HG02759 (cell line): ENCODE measurements around the gene SPIRE2.
"Not testable (repeated sequence)": the region's sequence is repeated elsewhere in the genome, so short reads cannot be mapped to it uniquely, and the experiment has no call there.

ENCODE experiments used
- ATAC-seq: cut with Tn5 transposase; IDR thresholded peaks from one replicate; pipeline ENCODE4 v1.9.1; 2021; ENCODE audit warnings: mild to moderate bottlenecking, moderate library complexity; ENCODE audit not compliant: unreplicated experiment

The SPIRE2 gene

DNA sequence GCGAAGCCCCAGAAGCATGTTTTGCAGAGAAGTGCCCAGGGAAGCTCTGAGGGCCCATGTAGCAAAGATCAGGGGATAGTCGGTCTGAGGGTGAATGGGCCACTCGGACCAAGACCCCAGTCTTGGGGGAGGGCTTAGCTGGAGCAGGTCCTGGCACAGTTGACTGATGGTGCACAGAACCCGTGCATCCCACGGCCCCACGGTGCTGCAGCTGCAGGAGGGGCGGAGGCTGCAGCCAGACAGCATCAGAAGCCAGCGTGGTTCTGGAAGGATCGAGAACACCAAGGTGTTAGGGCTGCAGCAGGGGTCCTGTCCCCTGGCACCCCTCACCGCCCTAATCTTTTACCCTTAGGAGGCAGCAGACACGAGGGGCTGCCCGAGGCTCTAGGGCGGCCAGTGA is 83.9 kb downstream of the SPIRE2 start:
- no peak for ATAC-seq

DNA sequence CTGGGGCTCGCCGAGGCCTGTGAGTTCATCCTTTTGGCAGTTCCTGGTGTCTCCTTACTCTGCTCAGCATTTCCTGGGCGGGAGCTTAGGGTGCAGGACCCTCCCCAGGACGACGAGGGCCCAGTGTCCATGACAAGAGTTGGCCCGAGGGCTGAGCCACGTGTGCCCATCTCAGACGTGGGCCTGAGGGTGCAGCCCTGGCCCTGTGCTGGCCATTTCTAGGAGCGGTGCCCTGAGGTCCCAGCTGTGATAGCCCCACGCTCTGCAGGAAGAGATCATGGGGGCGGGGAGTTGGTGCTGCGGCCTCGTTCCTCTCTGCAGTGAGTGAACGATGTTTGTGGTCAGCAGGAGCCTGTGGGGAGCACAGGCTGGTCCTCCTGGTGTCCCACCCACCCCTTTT is 84.4 kb downstream of the SPIRE2 start:
- no peak for ATAC-seq

- ATAC-seq: no peak
Observed at GRCh38 chr16:89913408-89914387, 85.4 kb downstream of the SPIRE2 start.

GRCh38 chr16:89914642-89915285 is 86.5 kb downstream of the SPIRE2 start:
- not testable (repeated sequence) for ATAC-seq

DNA sequence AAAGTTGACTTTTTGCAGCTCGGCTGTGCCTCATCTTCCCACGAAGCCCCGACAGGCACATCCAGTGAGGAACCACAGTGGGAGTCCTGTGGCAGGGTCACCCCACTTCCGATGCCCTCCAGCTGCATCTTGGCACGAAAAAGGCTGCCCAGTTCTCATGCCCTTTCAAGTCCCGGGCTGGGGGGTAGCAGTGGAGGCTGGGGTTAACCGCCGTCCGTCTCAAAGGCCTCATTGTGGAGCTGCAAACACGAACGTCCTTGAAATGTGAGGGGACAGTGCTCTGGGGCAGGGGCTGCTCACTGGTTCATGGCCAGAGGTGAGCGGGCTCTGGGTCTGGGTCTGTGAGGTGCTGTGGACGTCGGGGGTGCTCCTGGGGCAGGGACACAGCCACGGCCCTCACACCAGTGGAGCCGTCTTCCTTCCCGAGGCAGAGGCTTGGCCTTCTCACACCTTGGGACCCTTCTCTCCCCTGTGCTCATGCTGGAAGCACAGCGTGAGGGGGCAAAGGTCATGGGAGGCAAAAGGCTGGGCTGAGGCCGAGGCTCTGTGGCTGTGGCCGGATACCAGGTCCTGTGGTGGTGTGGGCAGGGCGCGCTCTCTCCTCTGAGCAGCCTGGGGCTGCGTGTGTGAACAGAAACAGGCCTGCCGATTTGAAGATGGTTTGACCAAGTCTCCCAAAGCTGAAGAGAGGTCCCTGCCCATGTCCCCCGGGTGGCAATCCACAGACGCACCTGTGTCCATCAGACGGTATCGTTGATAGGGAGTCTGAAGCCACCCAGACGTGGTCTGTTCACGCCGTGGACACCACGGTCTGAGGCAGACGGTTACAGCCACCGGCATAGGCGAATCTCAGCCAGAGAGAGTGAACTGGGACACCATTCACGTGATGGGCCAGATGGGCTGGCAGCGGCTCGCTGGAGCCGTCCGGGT is 87.3 kb downstream of the SPIRE2 start:
- ATAC-seq: no peak

- ATAC-seq: peak; percentile 76
Observed at GRCh38 chr16:89917773-89918452, 89.6 kb downstream of the SPIRE2 start.

DNA sequence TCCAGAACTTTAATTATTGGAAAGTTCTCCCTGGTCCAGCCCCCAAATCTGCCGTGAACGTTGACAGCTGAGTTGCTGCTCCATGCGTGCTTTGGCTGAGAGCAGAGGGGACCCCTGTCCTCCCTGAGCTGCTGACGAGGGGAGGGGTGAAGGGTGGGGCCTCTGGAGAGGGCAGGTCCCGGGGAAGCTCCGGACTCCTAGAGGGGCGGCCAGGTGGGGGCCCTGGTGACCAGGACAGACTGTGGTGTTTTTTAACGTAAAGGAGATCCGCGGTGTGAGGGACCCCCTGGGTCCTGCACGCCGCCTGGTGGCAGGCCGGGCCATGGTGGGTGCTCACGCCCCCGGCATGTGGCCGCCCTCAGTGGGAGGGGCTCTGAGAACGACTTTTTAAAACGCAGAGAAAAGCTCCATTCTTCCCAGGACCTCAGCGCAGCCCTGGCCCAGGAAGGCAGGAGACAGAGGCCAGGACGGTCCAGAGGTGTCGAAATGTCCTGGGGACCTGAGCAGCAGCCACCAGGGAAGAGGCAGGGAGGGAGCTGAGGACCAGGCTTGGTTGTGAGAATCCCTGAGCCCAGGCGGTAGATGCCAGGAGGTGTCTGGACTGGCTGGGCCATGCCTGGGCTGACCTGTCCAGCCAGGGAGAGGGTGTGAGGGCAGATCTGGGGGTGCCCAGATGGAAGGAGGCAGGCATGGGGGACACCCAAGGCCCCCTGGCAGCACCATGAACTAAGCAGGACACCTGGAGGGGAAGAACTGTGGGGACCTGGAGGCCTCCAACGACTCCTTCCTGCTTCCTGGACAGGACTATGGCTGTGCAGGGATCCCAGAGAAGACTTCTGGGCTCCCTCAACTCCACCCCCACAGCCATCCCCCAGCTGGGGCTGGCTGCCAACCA is 90.4 kb downstream of the SPIRE2 start, which contains the start of gene MC1R:
MC1R (plus strand) TSS at position 410 of the 895 bp plus-strand sequence; CDS start at position 807, 397 bp downstream.
- no peak for ATAC-seq

DNA sequence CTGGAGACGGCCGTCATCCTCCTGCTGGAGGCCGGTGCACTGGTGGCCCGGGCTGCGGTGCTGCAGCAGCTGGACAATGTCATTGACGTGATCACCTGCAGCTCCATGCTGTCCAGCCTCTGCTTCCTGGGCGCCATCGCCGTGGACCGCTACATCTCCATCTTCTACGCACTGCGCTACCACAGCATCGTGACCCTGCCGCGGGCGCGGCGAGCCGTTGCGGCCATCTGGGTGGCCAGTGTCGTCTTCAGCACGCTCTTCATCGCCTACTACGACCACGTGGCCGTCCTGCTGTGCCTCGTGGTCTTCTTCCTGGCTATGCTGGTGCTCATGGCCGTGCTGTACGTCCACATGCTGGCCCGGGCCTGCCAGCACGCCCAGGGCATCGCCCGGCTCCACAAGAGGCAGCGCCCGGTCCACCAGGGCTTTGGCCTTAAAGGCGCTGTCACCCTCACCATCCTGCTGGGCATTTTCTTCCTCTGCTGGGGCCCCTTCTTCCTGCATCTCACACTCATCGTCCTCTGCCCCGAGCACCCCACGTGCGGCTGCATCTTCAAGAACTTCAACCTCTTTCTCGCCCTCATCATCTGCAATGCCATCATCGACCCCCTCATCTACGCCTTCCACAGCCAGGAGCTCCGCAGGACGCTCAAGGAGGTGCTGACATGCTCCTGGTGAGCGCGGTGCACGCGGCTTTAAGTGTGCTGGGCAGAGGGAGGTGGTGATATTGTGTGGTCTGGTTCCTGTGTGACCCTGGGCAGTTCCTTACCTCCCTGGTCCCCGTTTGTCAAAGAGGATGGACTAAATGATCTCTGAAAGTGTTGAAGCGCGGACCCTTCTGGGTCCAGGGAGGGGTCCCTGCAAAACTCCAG is 91.5 kb downstream of the SPIRE2 start:
- ATAC-seq: no peak

DNA sequence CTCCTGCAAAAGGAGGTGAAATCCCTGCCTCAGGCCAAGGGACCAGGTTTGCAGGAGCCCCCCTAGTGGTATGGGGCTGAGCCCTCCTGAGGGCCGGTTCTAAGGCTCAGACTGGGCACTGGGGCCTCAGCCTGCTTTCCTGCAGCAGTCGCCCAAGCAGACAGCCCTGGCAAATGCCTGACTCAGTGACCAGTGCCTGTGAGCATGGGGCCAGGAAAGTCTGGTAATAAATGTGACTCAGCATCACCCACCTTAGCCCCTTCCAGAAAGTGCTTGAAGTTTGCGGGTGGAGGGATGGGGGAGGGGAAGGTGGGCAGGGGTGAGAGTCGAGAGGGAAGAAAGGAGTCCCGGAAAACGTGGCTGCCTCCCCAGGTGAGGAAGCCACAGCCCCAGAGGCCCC is 92.4 kb downstream of the SPIRE2 start:
- ATAC-seq: no peak
